Left renal cortex interstitium (tissue), 4 donors: Measurements from ENCODE around the gene ARHGAP25. TPM values are rescaled to one million over a fixed set of nuclear protein-coding genes. Genes with fewer than 3 reads are reported as not detected.

Experiments
- DNase-seq, 4 donors: peaks; one replicate each; pipeline ENCODE4 v3.0.0-alpha.2; 2013; ENCODE audit warnings: low read depth in 4 of 4, low spot score in 2 of 4, missing footprints in 1 of 4
- polyA plus RNA-seq, 4 donors: library from polyadenylated mRNA; unstranded; fragments of 120-200 nt; gene quantifications; one replicate each; pipeline ENCODE4 v1.2.1, GENCODE V29; 2013; ENCODE audit not compliant: insufficient read length in 4 of 4

The ARHGAP25 gene
- polyA plus RNA-seq, 4 donors, result 5.2 to 7.7 (median 7.2) TPM

GRCh38 chr2:68741238-68741637, 6.6 kb downstream of the ARHGAP25 start:
- DNase-seq, result no peak

- DNase-seq, result no peak
These were observed 7.2 kb downstream of the ARHGAP25 start for GRCh38 chr2:68741805-68742306.

GRCh38 chr2:68742626-68743415, 8.2 kb downstream of the ARHGAP25 start:
- no peak for DNase-seq

DNA sequence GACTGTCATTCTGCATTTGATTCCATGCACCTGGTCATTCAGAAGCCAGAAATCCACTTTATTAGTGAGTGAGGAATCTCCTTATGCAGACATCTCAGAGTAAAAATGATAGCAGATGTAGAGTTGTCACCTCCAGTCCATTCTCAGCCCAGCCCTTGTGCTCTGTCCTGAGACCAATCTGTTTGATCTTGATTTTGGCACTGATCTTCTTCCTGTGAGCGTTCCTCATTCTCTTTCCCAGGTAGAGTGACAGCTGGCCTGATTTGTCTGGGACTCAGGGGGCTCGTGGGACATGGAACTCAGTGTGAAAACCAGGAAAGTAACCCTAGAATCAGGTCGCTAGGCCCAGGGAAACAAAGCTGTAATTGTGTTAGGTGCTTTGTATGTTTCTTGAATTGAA, 8.9 kb downstream of the ARHGAP25 start:
- no peak for DNase-seq

DNA sequence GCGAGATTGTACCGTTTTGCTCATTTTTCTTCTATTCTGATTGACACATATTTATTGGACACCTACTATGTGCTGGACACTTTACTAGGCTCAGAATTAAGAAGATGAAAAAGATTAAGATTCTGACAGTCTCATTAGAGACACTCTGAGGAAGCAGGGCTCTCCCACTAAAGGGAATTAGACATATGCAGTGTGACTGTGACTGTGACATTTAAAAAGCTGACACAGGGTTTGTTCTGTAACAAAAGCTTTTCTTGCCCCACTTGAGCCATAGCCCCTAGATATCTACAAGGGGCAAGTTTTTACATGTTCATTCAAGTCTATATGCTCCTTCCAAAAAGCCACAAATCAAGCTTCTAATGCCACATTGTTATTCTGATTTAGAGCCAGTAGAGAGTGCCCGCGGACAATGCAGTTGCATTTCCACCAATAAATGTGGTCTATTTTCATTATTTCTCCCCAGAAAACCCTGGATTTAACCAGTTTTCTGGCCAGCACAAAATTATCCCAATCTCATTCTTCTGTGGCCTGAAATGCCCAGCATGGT, 9.8 kb downstream of the ARHGAP25 start:
- no peak for DNase-seq

DNA sequence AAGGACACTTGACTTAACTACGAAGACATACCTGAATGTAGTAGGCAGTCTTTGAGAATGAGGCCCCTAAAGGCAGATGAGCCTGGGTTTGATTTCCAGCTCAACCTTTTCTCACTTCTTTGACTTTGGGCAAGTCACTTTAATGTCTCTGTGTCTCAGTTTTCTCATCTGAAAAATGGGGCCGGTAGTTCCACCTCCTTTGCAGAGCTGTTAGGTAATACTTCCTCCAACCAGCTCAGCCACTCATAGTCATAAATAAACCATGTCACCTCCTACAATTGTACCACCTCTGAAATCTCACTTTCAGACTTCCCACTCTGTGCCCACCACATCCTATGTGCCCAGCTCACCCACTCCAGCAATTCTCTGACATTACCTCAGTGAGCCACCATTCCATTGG, 10.4 kb downstream of the ARHGAP25 start:
- DNase-seq, result no peak

- DNase-seq, result no peak
These were observed 11.8 kb downstream of the ARHGAP25 start for GRCh38 chr2:68746408-68746807.

- no peak for DNase-seq
These were observed 12.8 kb downstream of the ARHGAP25 start for GRCh38 chr2:68747413-68747812.

- DNase-seq, result no peak
These were observed 13.3 kb downstream of the ARHGAP25 start for GRCh38 chr2:68747900-68748299.

- no peak for DNase-seq
These were observed 14.0 kb downstream of the ARHGAP25 start for GRCh38 chr2:68748568-68748967.

DNA sequence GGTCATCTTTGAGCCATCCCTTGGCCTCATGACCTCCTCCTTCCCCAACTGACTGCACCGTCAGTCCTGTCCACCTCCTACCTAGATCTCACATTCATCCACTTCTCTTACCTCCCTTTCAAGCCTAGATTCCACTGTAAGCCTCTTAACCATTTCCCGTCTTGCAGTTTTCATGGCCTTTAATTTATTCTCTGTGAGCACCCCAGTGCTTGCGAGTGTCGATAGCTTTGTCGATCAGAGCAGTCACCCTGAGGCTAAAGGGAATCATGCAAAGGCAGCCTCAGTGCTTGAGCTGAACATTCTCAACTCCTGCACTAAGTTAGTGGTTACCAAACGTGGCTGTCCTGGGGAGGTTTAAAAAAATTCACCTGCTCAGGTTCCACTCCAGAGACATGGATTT, 14.7 kb downstream of the ARHGAP25 start:
- DNase-seq, result no peak

- DNase-seq, result no peak
These were observed 16.2 kb downstream of the ARHGAP25 start for GRCh38 chr2:68750592-68751396.

GRCh38 chr2:68751397-68752339, 17.1 kb downstream of the ARHGAP25 start:
- DNase-seq, result peak; percentile 59 to 84 (median 72)

DNA sequence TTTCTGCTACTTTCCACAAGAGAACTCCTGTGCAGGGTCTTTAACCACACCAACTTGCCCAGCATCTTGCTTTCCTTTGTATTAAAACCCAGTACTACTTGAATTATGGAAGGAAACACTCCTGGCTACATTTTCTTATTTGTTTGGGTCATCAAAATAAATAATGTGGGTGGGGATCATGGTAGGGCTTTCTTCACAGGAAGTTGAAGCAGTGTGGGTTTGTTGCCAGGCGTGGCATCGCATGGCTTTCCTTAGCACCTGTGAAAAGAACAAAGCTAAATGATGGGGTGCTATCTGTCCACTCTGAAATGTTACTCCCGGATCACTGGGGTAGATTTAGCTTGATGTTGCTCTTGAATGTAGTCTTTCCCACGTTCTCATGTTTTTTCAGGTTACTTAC, 18.7 kb downstream of the ARHGAP25 start:
- no peak for DNase-seq

GRCh38 chr2:68755071-68755470, 20.5 kb downstream of the ARHGAP25 start:
- DNase-seq, result no peak

- DNase-seq, result no peak
These were observed 21.6 kb downstream of the ARHGAP25 start for GRCh38 chr2:68756178-68756577.

- DNase-seq, result no peak
These were observed 22.5 kb downstream of the ARHGAP25 start for GRCh38 chr2:68757081-68757480.

GRCh38 chr2:68762100-68762499, 27.5 kb downstream of the ARHGAP25 start:
- DNase-seq, result no peak

DNA sequence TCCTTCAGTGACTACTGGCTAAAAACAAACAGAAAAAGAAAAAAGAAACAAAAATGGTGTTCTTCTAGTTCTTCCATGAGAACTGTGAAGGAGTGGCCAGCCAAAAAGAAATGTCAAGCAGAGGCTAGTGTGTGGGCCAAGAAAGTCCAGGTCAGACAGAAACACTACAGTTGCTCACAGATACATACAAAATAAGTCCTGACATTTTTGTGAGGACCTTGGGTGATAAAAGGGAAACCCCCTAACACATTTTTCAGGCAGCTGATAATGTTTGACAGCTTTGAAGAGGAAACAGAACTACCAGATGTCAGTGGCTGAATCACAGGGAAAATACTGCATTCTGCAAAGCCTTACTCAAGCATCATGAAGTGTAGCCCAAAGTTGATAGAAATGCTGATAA, 28.1 kb downstream of the ARHGAP25 start:
- DNase-seq, result no peak

DNA sequence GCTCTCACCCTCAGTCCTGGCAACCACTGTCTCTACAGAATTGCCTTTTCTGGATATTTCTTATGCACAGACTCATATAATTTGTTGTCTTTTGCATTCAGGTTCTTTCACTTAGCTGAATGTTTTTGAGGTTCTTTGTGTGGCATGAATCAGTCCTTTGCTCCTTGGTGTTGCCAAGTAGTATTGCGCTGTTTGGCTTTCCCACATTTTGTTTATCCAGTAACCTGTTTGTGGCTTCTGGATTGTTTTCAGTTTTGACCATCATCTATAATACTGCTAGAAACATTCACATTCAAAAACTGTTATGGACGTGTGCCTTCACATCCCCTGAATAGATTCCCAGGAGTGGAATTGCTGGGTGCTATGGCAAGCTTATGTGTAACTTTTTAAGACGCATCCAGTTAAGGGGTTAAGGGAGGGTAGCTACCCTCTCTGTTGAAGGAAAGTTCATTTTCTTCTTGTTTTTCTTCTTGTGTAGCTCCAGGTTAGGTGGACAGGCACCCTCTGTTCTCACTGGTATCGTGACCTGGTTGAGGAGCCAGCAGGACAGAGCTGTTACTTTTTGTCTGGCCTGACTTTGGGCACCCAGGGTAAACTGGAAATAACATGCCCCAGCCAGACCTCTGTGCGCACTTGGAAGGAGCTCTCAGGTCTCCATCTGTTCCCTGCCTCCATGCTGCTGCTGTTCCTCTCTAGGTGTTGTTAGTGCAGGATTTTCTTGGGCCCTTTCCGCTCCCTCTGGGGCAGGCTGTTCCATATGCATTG, 29.6 kb downstream of the ARHGAP25 start:
- no peak for DNase-seq
